HEK293T (cell line): Measurements from ENCODE around the gene MAEL.

ENCODE experiments used
- BHLHE40 ChIP-seq: fragments of 450-650 bp; IDR thresholded peaks from 2 replicates; pipeline ENCODE4 v1.6.1; 2016; ENCODE audit warnings: mild to moderate bottlenecking, moderate library complexity, borderline replicate concordance
- CTBP1 ChIP-seq: fragments of 450-650 bp; IDR thresholded peaks from 2 replicates; pipeline ENCODE4 v1.6.1; 2016; ENCODE audit warnings: borderline replicate concordance
- ELF4 ChIP-seq: fragments of 450-650 bp; IDR thresholded peaks from 2 replicates; pipeline ENCODE4 v1.6.1; 2017; ENCODE audit warnings: antibody characterized with exemption
- HDGF ChIP-seq: fragments of 450-650 bp; IDR thresholded peaks from 2 replicates; pipeline ENCODE4 v1.6.1; 2017; ENCODE audit warnings: antibody characterized with exemption, borderline replicate concordance
- LEF1 ChIP-seq: fragments of 450-650 bp; IDR thresholded peaks from 2 replicates; pipeline ENCODE4 v1.6.1; 2017; ENCODE audit warnings: mild to moderate bottlenecking, borderline replicate concordance
- SP1 ChIP-seq: fragments of 450-650 bp; IDR thresholded peaks from 2 replicates; pipeline ENCODE4 v1.6.1; 2017

GRCh38 chr1:166999500-167000055 lies 10.5 kb downstream of the MAEL start:
- TF ChIP-seq HDGF (no peak), SP1 (no peak), CTBP1 (no peak), ELF4 (no peak), LEF1 (no peak), BHLHE40 (no peak)
